ENCODE measurements around the gene CSTF2.
"Not testable (repeated sequence)": the region's sequence is repeated elsewhere in the genome, so short reads cannot be mapped to it uniquely, and the experiment has no call there.

Gene CSTF2

GRCh38 chrX:100819837-100820666, at the start of gene CSTF2:
Gene CSTF2, plus strand, starts transcription at chrX:100820391. Its CDS starts 26 bp downstream, at chrX:100820417.
- DNase-seq (ENCODE audit: low read depth), result peak; percentile 86
- peak within 1 kb of the TSS; percentile 73 for H3K4me3 ChIP-seq (ENCODE audit: low read depth, low read length)
- peak; percentile 26 for TF ChIP-seq CTCF (conservative IDR thresholded peaks at IDR 0.05; ENCODE audit: low read depth, low read length)

GRCh38 chrX:100796371-100796770, 23.8 kb upstream of the CSTF2 start:
- not testable (repeated sequence) for DNase-seq (ENCODE audit: low read depth); H3K4me3 ChIP-seq (ENCODE audit: low read depth, low read length)

GRCh38 chrX:100797359-100797758, 22.8 kb upstream of the CSTF2 start:
- no peak for DNase-seq (ENCODE audit: low read depth)
- H3K4me3 ChIP-seq (ENCODE audit: low read depth, low read length), result no peak overlapping the region
- no peak for TF ChIP-seq CTCF (conservative IDR thresholded peaks at IDR 0.05; ENCODE audit: low read depth, low read length)

GRCh38 chrX:100798484-100799214, 21.5 kb upstream of the CSTF2 start:
- no peak overlapping the region for H3K4me3 ChIP-seq (ENCODE audit: low read depth, low read length)
- DNase-seq (ENCODE audit: low read depth), result no peak
- TF ChIP-seq CTCF (conservative IDR thresholded peaks at IDR 0.05; ENCODE audit: low read depth, low read length), result no peak

GRCh38 chrX:100802843-100803242, 17.3 kb upstream of the CSTF2 start:
- H3K4me3 ChIP-seq (ENCODE audit: low read depth, low read length), result no peak overlapping the region
- no peak for TF ChIP-seq CTCF (conservative IDR thresholded peaks at IDR 0.05; ENCODE audit: low read depth, low read length)
- DNase-seq (ENCODE audit: low read depth), result no peak

- H3K4me3 ChIP-seq (ENCODE audit: low read depth, low read length), result no peak overlapping the region
- no peak for TF ChIP-seq CTCF (conservative IDR thresholded peaks at IDR 0.05; ENCODE audit: low read depth, low read length)
- no peak for DNase-seq (ENCODE audit: low read depth)
Observed at GRCh38 chrX:100804780-100805179, 15.4 kb upstream of the CSTF2 start.

- not testable (repeated sequence) for DNase-seq (ENCODE audit: low read depth); H3K4me3 ChIP-seq (ENCODE audit: low read depth, low read length)
Observed at GRCh38 chrX:100808265-100808664, 11.9 kb upstream of the CSTF2 start.

All from choroid plexus epithelial cell (primary cell).